Heart right ventricle (tissue), 16 donors: Measurements from ENCODE around the gene BCDIN3D. TPM values are rescaled to one million over a fixed set of nuclear protein-coding genes. Genes with fewer than 3 reads are reported as not detected.

Experiments used
- ATAC-seq, 8 donors: fragments of 200-7000 bp; cut with Tn5 transposase; one replicate each; pipeline ENCODE4 v1.9.1; 2020; ENCODE audit warnings: mild to moderate bottlenecking in 8 of 8, moderate library complexity in 8 of 8, moderate number of reproducible peaks in 1 of 8
- DNase-seq, 2 donors: peaks; one replicate each; pipeline ENCODE4 v3.0.0-alpha.2; 2020
- H3K27ac ChIP-seq, 10 donors: fragments of 200-600 bp; sonication (generic) in 2 of 10; one replicate each; pipeline versions ENCODE4 v1.5.0 to v1.8.0; 2020 to 2022; ENCODE audit warnings: mild to moderate bottlenecking in 3 of 10
- H3K27me3 ChIP-seq, 7 donors: fragments of 200-600 bp; one replicate each; pipeline ENCODE4 v1.8.0; 2021 to 2022; ENCODE audit warnings: mild to moderate bottlenecking in 2 of 7
- H3K36me3 ChIP-seq, 9 donors: fragments of 200-600 bp; sonication (generic) in 1 of 9; one replicate each; pipeline versions ENCODE4 v1.5.0 to v1.8.0; 2020 to 2022; ENCODE audit warnings: mild to moderate bottlenecking in 2 of 9
- H3K4me1 ChIP-seq, 9 donors: fragments of 200-600 bp; sonication (generic) in 1 of 9; one replicate each; pipeline versions ENCODE4 v1.5.0 to v1.8.0; 2020 to 2022; ENCODE audit warnings: mild to moderate bottlenecking in 4 of 9
- H3K4me3 ChIP-seq, 10 donors: fragments of 200-600 bp; sonication (generic) in 2 of 10; one replicate each; pipeline versions ENCODE4 v1.5.0 to v1.8.0; 2020 to 2022; ENCODE audit warnings: mild to moderate bottlenecking in 7 of 10, moderate library complexity in 2 of 10
- H3K9me3 ChIP-seq, 11 donors: fragments of 200-600 bp in 10 of 11; sonication (generic) in 2 of 11; one replicate each; pipeline versions ENCODE4 v1.5.0 to v1.8.0; 2013 to 2022; ENCODE audit warnings: mild to moderate bottlenecking in 2 of 11, control low read depth in 1 of 11, moderate library complexity in 1 of 11
- CTCF ChIP-seq, 9 donors: fragments of 200-600 bp; sonication (generic) in 2 of 9; IDR thresholded peaks; one replicate each; pipeline versions ENCODE4 v1.5.0 to v1.8.0; 2021 to 2022; ENCODE audit warnings: antibody characterized with exemption in 9 of 9, mild to moderate bottlenecking in 5 of 9, moderate library complexity in 1 of 9
- WGBS, 2 donors: extraction: QIAGEN DNeasy Blood & Tissue Kit; methylation state at CpG; one replicate each; pipeline ENCODE4 v1.1.7; 2013; ENCODE audit warnings: inconsistent platforms in 1 of 2; 5-methylcytosine and 5-hydroxymethylcytosine counted together
- intact Hi-C, 10 donors: fragments of 100-400 bp; cut with DNase I; formaldehyde crosslinking; loops; one replicate each; pipeline versions ENCODE4 v1.11.1 to v1.14.2; 2022
- polyA plus RNA-seq, 2 donors: library from polyadenylated mRNA; stranded (reverse); fragments of 200-250 nt; gene quantifications; one replicate each; pipeline ENCODE4 v1.2.3, GENCODE V29; 2013
- total RNA-seq, 10 donors: library from RNA; stranded (reverse); fragmentation: NEBNext Ultra II Directional in 3 of 10; extraction: Animal tissue kit (Norgen Biotek cat#: 25700) in 3 of 10; gene quantifications; one replicate each; pipeline versions ENCODE4 v1.2.1 to v1.2.4, GENCODE V29; 2021 to 2023
- donor health status: Arrhythmogenic right ventricular cardiomyopathy.
- donor health status: ischemic (EF 13 %, LVEDD 7.1; RV severe dilation, severe dysfunction).
- donor health status: healthy with polysubstance abuse.
- donor health status: DM: no; HTN: yes; CAD: no.
- donor health status: DM: no; HTN: no; CAD: no.
- donor health status: ischemic (EF 25% LVEDD 6.9; RV normal size, moderate dysfunction).
- donor health status: ischemic (EF 25% LVEDD 5.7; RV mildly dilated, moderate dysfunction).
- donor health status: healthy.
- donor health status: DM: yes; HTN: yes; CAD: no.
- donor health status: Ischemic cardiomyopathy.
- donor health status: ischemic (EF 35%, LVEDD 5.7; RV mildly dilated, moderate dysfunction).
- donor health status: nonischemic (EF 11% LVEDD 7.7; RV severe dilation, severe dysfunction).
- donor health status: DM: yes; HTN: yes; CAD: no.
- donor health status: PGD.
- donor health status: ischemic (EF 29% LVEDD 5.4; RV normal size, mild dysfunction).
- donor health status: nonischemic (EF 23%, LVEDD 6.1; RV moderate dilation, normal function).

The BCDIN3D gene
- total and polyA plus RNA-seq, 12 donors: 1.1 to 3.9 (median 2.1) TPM

- H3K4me3 ChIP-seq: no peak overlapping the region
- peaks cover 0 to 11% (median 2%) of the 10 kb centered on the region in 9 donors for H3K36me3 ChIP-seq
- peak overlapping the region in 7 of 10 donors; percentile 21 to 77 (median 41) for H3K27ac ChIP-seq
- no peak for ATAC-seq
- H3K9me3 ChIP-seq: no peaks in the 10 kb centered on the region
- H3K27me3 ChIP-seq: no peaks in the 10 kb centered on the region
- intact Hi-C loops: loop anchor here in 1 of 10 donors (10.0 kb wide), 1 partner anchor 177 kb away; no protein-coding TSS in a partner anchor
- WGBS, 2 donors: 67 to 69% methylated on average over 10 of the region's 10 CpGs
- no peak for TF ChIP-seq CTCF (IDR thresholded peaks at IDR 0.05)
- peaks cover 22 to 86% (median 65%) of the 10 kb centered on the region in 9 donors for H3K4me1 ChIP-seq
- no peak for DNase-seq
Measured at GRCh38 chr12:49821373-49822287, 21.3 kb downstream of the BCDIN3D start.

- Histone ChIP-seq H3K4me1 (peaks cover 12 to 77% (median 47%) of the 10 kb centered on the region in 9 donors), H3K27ac (peak overlapping the region in 2 of 10 donors; percentile 20 to 77), H3K27me3 (no peaks in the 10 kb centered on the region), H3K9me3 (no peaks in the 10 kb centered on the region), H3K36me3 (peaks cover 0 to 20% (median 2%) of the 10 kb centered on the region in 9 donors), H3K4me3 (no peak overlapping the region)
- WGBS, 2 donors: 48 to 52% methylated on average over 2 of the region's 2 CpGs
- no peak for TF ChIP-seq CTCF (IDR thresholded peaks at IDR 0.05)
- peak in 2 of 8 donors; percentile 30 to 48 for ATAC-seq
- intact Hi-C loops: loop anchor here in 1 of 10 donors (10.0 kb wide), 1 partner anchor 175 kb away; no protein-coding TSS in a partner anchor
- no peak for DNase-seq
Measured at GRCh38 chr12:49819786-49820185, 23.1 kb downstream of the BCDIN3D start.

GRCh38 chr12:49818241-49818895, 24.5 kb downstream of the BCDIN3D start:
- DNase-seq (no peak), ATAC-seq (no peak)
- Histone ChIP-seq H3K36me3 (peaks cover 0 to 21% (median 2%) of the 10 kb centered on the region in 9 donors), H3K9me3 (no peaks in the 10 kb centered on the region), H3K27ac (peak overlapping the region in 1 of 10 donors; percentile 25), H3K4me3 (no peak overlapping the region), H3K4me1 (peaks cover 5 to 63% (median 33%) of the 10 kb centered on the region in 9 donors), H3K27me3 (no peaks in the 10 kb centered on the region)
- 74 to 78% methylated on average over 7 of the region's 7 CpGs for WGBS, 2 donors
- intact Hi-C loops: no loop called here
- no peak for TF ChIP-seq CTCF (IDR thresholded peaks at IDR 0.05)

GRCh38 chr12:49813131-49813530, 29.8 kb downstream of the BCDIN3D start:
- Histone ChIP-seq H3K9me3 (no peaks in the 10 kb centered on the region), H3K4me3 (no peak overlapping the region), H3K4me1 (peaks cover 24 to 54% (median 40%) of the 10 kb centered on the region in 9 donors), H3K27ac (no peak overlapping the region), H3K36me3 (peaks cover 0 to 18% (median 0%) of the 10 kb centered on the region in 9 donors), H3K27me3 (no peaks in the 10 kb centered on the region)
- DNase-seq: no peak
- no peak for TF ChIP-seq CTCF (IDR thresholded peaks at IDR 0.05)
- ATAC-seq: no peak
- intact Hi-C loops: no loop called here
- 94% methylated on average over 1 of the region's 1 CpG for WGBS, 2 donors
